Activated naive CD8-positive, alpha-beta T cell (primary cell): ENCODE measurements around the gene EXTL1.

Source experiments
- H3K27ac Mint-ChIP-seq: one replicate; pipeline ENCODE4 v1.8.0; 2021; ENCODE audit warnings: mixed read lengths
- H3K27me3 Mint-ChIP-seq: one replicate; pipeline ENCODE4 v1.8.0; 2021; ENCODE audit warnings: mixed read lengths
- H3K36me3 Mint-ChIP-seq: one replicate; pipeline ENCODE4 v1.8.0; 2021; ENCODE audit warnings: mixed read lengths
- H3K4me1 Mint-ChIP-seq: one replicate; pipeline ENCODE4 v1.8.0; 2021; ENCODE audit warnings: low read depth, mixed read lengths
- H3K4me3 Mint-ChIP-seq: one replicate; pipeline ENCODE4 v1.8.0; 2021; ENCODE audit warnings: mild to moderate bottlenecking, mixed read lengths
- H3K9me3 Mint-ChIP-seq: one replicate; pipeline ENCODE4 v1.8.0; 2021; ENCODE audit warnings: low read depth, mixed read lengths

Gene EXTL1

GRCh38 chr1:26041401-26041800, 19.8 kb downstream of the EXTL1 start:
- Mint-ChIP-seq H3K4me1 (peaks cover 4% of the 10 kb centered on the region), H3K27me3 (peaks cover 10% of the 10 kb centered on the region), H3K27ac (no peak overlapping the region)

GRCh38 chr1:26041978-26042377, 20.4 kb downstream of the EXTL1 start:
- peaks cover 10% of the 10 kb centered on the region for H3K27me3 Mint-ChIP-seq
- peaks cover 2% of the 10 kb centered on the region for H3K36me3 Mint-ChIP-seq
- no peaks in the 10 kb centered on the region for H3K9me3 Mint-ChIP-seq
- H3K4me3 Mint-ChIP-seq = no peak overlapping the region
- H3K4me1 Mint-ChIP-seq = peaks cover 4% of the 10 kb centered on the region
- H3K27ac Mint-ChIP-seq = no peak overlapping the region

More at GRCh38 chr1:26041401-26041800, 19.8 kb downstream of the EXTL1 start:
- Mint-ChIP-seq H3K9me3 (no peaks in the 10 kb centered on the region), H3K36me3 (peaks cover 2% of the 10 kb centered on the region), H3K4me3 (no peak overlapping the region)

- Mint-ChIP-seq H3K9me3 (no peaks in the 10 kb centered on the region), H3K36me3 (peaks cover 2% of the 10 kb centered on the region), H3K27me3 (peaks cover 15% of the 10 kb centered on the region), H3K27ac (no peak overlapping the region), H3K4me3 (no peak overlapping the region), H3K4me1 (peaks cover 4% of the 10 kb centered on the region)
Measured at GRCh38 chr1:26043765-26044164, 22.2 kb downstream of the EXTL1 start.

- Mint-ChIP-seq H3K4me3 (no peak overlapping the region), H3K36me3 (peaks cover 2% of the 10 kb centered on the region), H3K4me1 (peaks cover 4% of the 10 kb centered on the region), H3K9me3 (no peaks in the 10 kb centered on the region), H3K27ac (no peak overlapping the region), H3K27me3 (peaks cover 16% of the 10 kb centered on the region)
Measured at GRCh38 chr1:26044414-26044813, 22.8 kb downstream of the EXTL1 start.

- Mint-ChIP-seq H3K27ac (no peak overlapping the region), H3K27me3 (peaks cover 16% of the 10 kb centered on the region), H3K9me3 (no peaks in the 10 kb centered on the region), H3K36me3 (peaks cover 2% of the 10 kb centered on the region), H3K4me3 (peak overlapping the region; percentile 32), H3K4me1 (peaks cover 4% of the 10 kb centered on the region)
Measured at GRCh38 chr1:26044971-26045721, 23.6 kb downstream of the EXTL1 start.

GRCh38 chr1:26045722-26046245, 24.2 kb downstream of the EXTL1 start, which contains the start of gene SLC30A2:
SLC30A2 (minus strand) TSS chr1:26046118; CDS start chr1:26045896, 222 bp downstream.
- H3K27me3 Mint-ChIP-seq = peaks cover 16% of the 10 kb centered on the region
- H3K36me3 Mint-ChIP-seq = peaks cover 2% of the 10 kb centered on the region
- H3K4me3 Mint-ChIP-seq = peak within 1 kb of the TSS; percentile 32
- no peaks in the 10 kb centered on the region for H3K9me3 Mint-ChIP-seq
- peaks cover 4% of the 10 kb centered on the region for H3K4me1 Mint-ChIP-seq
- no peak within 1 kb of the TSS for H3K27ac Mint-ChIP-seq

GRCh38 chr1:26046246-26047095, 24.9 kb downstream of the EXTL1 start:
- no peaks in the 10 kb centered on the region for H3K9me3 Mint-ChIP-seq
- H3K27me3 Mint-ChIP-seq = peaks cover 19% of the 10 kb centered on the region
- H3K36me3 Mint-ChIP-seq = peaks cover 2% of the 10 kb centered on the region
- H3K4me3 Mint-ChIP-seq = no peak overlapping the region
- H3K4me1 Mint-ChIP-seq = peaks cover 4% of the 10 kb centered on the region
- no peak overlapping the region for H3K27ac Mint-ChIP-seq

GRCh38 chr1:26047278-26047874, 25.8 kb downstream of the EXTL1 start:
- peaks cover 19% of the 10 kb centered on the region for H3K27me3 Mint-ChIP-seq
- H3K36me3 Mint-ChIP-seq = peaks cover 2% of the 10 kb centered on the region
- no peak overlapping the region for H3K27ac Mint-ChIP-seq
- H3K4me3 Mint-ChIP-seq = no peak overlapping the region
- peaks cover 4% of the 10 kb centered on the region for H3K4me1 Mint-ChIP-seq
- no peaks in the 10 kb centered on the region for H3K9me3 Mint-ChIP-seq

GRCh38 chr1:26049531-26050247, 28.1 kb downstream of the EXTL1 start:
- Mint-ChIP-seq H3K27ac (no peak overlapping the region), H3K4me1 (peaks cover 4% of the 10 kb centered on the region), H3K4me3 (no peak overlapping the region), H3K9me3 (no peaks in the 10 kb centered on the region), H3K36me3 (peaks cover 2% of the 10 kb centered on the region), H3K27me3 (peaks cover 18% of the 10 kb centered on the region)

- peaks cover under 1% of the 10 kb centered on the region for H3K4me1 Mint-ChIP-seq
- H3K36me3 Mint-ChIP-seq = no peaks in the 10 kb centered on the region
- H3K4me3 Mint-ChIP-seq = no peak overlapping the region
- H3K27ac Mint-ChIP-seq = no peak overlapping the region
- H3K27me3 Mint-ChIP-seq = peaks cover 16% of the 10 kb centered on the region
- H3K9me3 Mint-ChIP-seq = no peaks in the 10 kb centered on the region
Measured at GRCh38 chr1:26050248-26050640, 28.7 kb downstream of the EXTL1 start.

GRCh38 chr1:26053718-26054560, 32.4 kb downstream of the EXTL1 start:
- H3K36me3 Mint-ChIP-seq = no peaks in the 10 kb centered on the region
- H3K4me3 Mint-ChIP-seq = no peak overlapping the region
- H3K4me1 Mint-ChIP-seq = no peaks in the 10 kb centered on the region
- no peak overlapping the region for H3K27ac Mint-ChIP-seq
- H3K9me3 Mint-ChIP-seq = no peaks in the 10 kb centered on the region
- H3K27me3 Mint-ChIP-seq = peaks cover 13% of the 10 kb centered on the region

- no peaks in the 10 kb centered on the region for H3K4me1 Mint-ChIP-seq
- H3K27ac Mint-ChIP-seq = no peak overlapping the region
- no peaks in the 10 kb centered on the region for H3K9me3 Mint-ChIP-seq
- no peaks in the 10 kb centered on the region for H3K36me3 Mint-ChIP-seq
- H3K27me3 Mint-ChIP-seq = peaks cover 13% of the 10 kb centered on the region
- H3K4me3 Mint-ChIP-seq = no peak overlapping the region
Measured at GRCh38 chr1:26055041-26055440, 33.5 kb downstream of the EXTL1 start.

- H3K36me3 Mint-ChIP-seq = no peaks in the 10 kb centered on the region
- H3K27ac Mint-ChIP-seq = no peak overlapping the region
- no peaks in the 10 kb centered on the region for H3K4me1 Mint-ChIP-seq
- H3K9me3 Mint-ChIP-seq = no peaks in the 10 kb centered on the region
- no peak overlapping the region for H3K4me3 Mint-ChIP-seq
- H3K27me3 Mint-ChIP-seq = peaks cover 13% of the 10 kb centered on the region
Measured at GRCh38 chr1:26057189-26057588, 35.6 kb downstream of the EXTL1 start.
